Left ventricle myocardium inferior (tissue), 1 donor: Measurements from ENCODE around the gene MAML2. TPM values are rescaled to one million over a fixed set of nuclear protein-coding genes. Genes with fewer than 3 reads are reported as not detected.
A peak's percentile ranks its signal among the peaks of the same experiment; 100 is the strongest.

Source experiments
- DNase-seq: peaks from one replicate; pipeline ENCODE4 v3.0.0-alpha.2; 2020
- H3K27ac ChIP-seq: fragments of 200-600 bp; replicated peaks from 2 replicates; pipeline ENCODE4 v1.8.0; 2021
- H3K27me3 ChIP-seq: fragments of 200-600 bp; 2 replicates; pipeline ENCODE4 v1.8.0; 2021; ENCODE audit warnings: low read depth
- H3K36me3 ChIP-seq: fragments of 200-600 bp; 2 replicates; pipeline ENCODE4 v1.8.0; 2021
- H3K4me1 ChIP-seq: fragments of 200-600 bp; 2 replicates; pipeline ENCODE4 v1.8.0; 2021
- H3K4me3 ChIP-seq: fragments of 200-600 bp; 2 replicates; pipeline ENCODE4 v1.8.0; 2021; ENCODE audit warnings: mild to moderate bottlenecking, moderate library complexity
- H3K9me3 ChIP-seq: fragments of 200-600 bp; replicated peaks from 2 replicates; pipeline ENCODE4 v1.8.0; 2021
- CTCF ChIP-seq: fragments of 200-600 bp; IDR thresholded peaks from 2 replicates; pipeline ENCODE4 v1.8.0; 2021; ENCODE audit warnings: antibody characterized with exemption, mild to moderate bottlenecking, borderline replicate concordance
- intact Hi-C: fragments of 100-400 bp; cut with micrococcal nuclease; formaldehyde crosslinking; loops from one replicate; pipeline ENCODE4 v1.11.0; 2022
- total RNA-seq: library from RNA; stranded (reverse); fragmentation: NEBNext Ultra II Directional; extraction: Animal tissue kit (Norgen Biotek cat#: 25700); gene quantifications from one replicate; pipeline ENCODE4 v1.2.1, GENCODE V29; 2021
- donor health status: DM: no; HTN: yes; CAD: no; lungs with severe emphysema.

The MAML2 gene
- total RNA-seq, 1 donor from 2014 or later, result 4.5 TPM

GRCh38 chr11:96235751-96236150 lies 107.2 kb downstream of the MAML2 start:
- peaks cover 31% of the 10 kb centered on the region for H3K4me1 ChIP-seq
- DNase-seq, result no peak
- no peaks in the 10 kb centered on the region for H3K27me3 ChIP-seq
- H3K27ac ChIP-seq, result no peak overlapping the region
- intact Hi-C loops, result no loop called here
- H3K9me3 ChIP-seq, result no peaks in the 10 kb centered on the region
- H3K36me3 ChIP-seq, result no peaks in the 10 kb centered on the region
- TF ChIP-seq CTCF, result no peak
- H3K4me3 ChIP-seq, result no peak overlapping the region

- no peak for DNase-seq
- no peak overlapping the region for H3K4me3 ChIP-seq
- H3K27me3 ChIP-seq, result no peaks in the 10 kb centered on the region
- TF ChIP-seq CTCF, result no peak
- H3K4me1 ChIP-seq, result peaks cover 36% of the 10 kb centered on the region
- intact Hi-C loops, result no loop called here
- H3K36me3 ChIP-seq, result no peaks in the 10 kb centered on the region
- H3K9me3 ChIP-seq, result no peaks in the 10 kb centered on the region
- no peak overlapping the region for H3K27ac ChIP-seq
Measured at GRCh38 chr11:96234866-96235441, 108.0 kb downstream of the MAML2 start.

GRCh38 chr11:96232132-96232531 lies 110.9 kb downstream of the MAML2 start:
- TF ChIP-seq CTCF, result no peak
- intact Hi-C loops, result no loop called here
- Histone ChIP-seq H3K9me3 (no peaks in the 10 kb centered on the region), H3K36me3 (no peaks in the 10 kb centered on the region), H3K4me3 (no peak overlapping the region), H3K27me3 (no peaks in the 10 kb centered on the region), H3K4me1 (peaks cover 50% of the 10 kb centered on the region), H3K27ac (no peak overlapping the region)
- no peak for DNase-seq

GRCh38 chr11:96230686-96231085 lies 112.3 kb downstream of the MAML2 start:
- Histone ChIP-seq H3K36me3 (no peaks in the 10 kb centered on the region), H3K27me3 (no peaks in the 10 kb centered on the region), H3K27ac (no peak overlapping the region), H3K4me1 (peaks cover 50% of the 10 kb centered on the region), H3K9me3 (no peaks in the 10 kb centered on the region), H3K4me3 (no peak overlapping the region)
- intact Hi-C loops, result no loop called here
- no peak for TF ChIP-seq CTCF
- no peak for DNase-seq

- H3K4me1 ChIP-seq, result peaks cover 47% of the 10 kb centered on the region
- no peaks in the 10 kb centered on the region for H3K27me3 ChIP-seq
- no peak for DNase-seq
- no peak overlapping the region for H3K4me3 ChIP-seq
- H3K36me3 ChIP-seq, result no peaks in the 10 kb centered on the region
- no peaks in the 10 kb centered on the region for H3K9me3 ChIP-seq
- TF ChIP-seq CTCF, result no peak
- H3K27ac ChIP-seq, result peak overlapping the region; percentile 77
- intact Hi-C loops, result no loop called here
Measured at GRCh38 chr11:96229354-96229977, 113.5 kb downstream of the MAML2 start.
